GM15510 (cell line): ENCODE results near the gene TM7SF3.

ENCODE experiments used
- POLR2A ChIP-seq: IDR thresholded peaks from 3 replicates; pipeline ENCODE4 v1.6.1; 2011; ENCODE audit warnings: borderline replicate concordance; ENCODE audit not compliant: insufficient read length; ENCODE audit errors: extremely low read depth

TM7SF3 gene

DNA sequence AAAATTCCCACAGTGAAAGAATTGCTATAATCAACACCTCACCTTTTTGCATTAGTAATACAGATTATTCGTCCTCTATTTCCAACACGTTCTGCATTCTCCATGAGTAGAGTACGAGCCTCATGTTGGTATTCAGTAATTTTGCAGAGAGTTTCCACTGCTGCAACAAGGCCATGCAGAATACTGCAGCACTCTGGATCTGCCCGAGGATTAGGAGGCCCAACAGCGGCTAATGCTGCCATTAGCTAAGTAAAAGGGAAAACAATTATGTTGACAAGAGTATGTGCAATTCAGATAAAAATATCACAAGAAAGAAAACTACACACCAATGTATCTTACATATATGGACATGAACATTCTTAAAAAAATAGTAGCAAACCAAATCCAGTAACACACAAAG is 85.5 kb downstream of the TM7SF3 start:
- no peak for TF ChIP-seq POLR2A
